ENCODE results near the gene FICD.

GRCh38 chr12:108518101-108518715 is 3.1 kb downstream of the FICD start:
- TF ChIP-seq CTCF (IDR thresholded peaks at IDR 0.05) = no peak
- no peak for TF ChIP-seq POLR2AphosphoS5 (IDR thresholded peaks at IDR 0.05)
- no peak for TF ChIP-seq POLR2A (IDR thresholded peaks at IDR 0.05)
- no peak for TF ChIP-seq EP300 (IDR thresholded peaks at IDR 0.05)
